GM18526 (cell line): ENCODE measurements around the gene XCR1.

Source experiments
- POLR2A ChIP-seq: IDR thresholded peaks from 3 replicates; pipeline ENCODE4 v1.6.1; 2011; ENCODE audit not compliant: insufficient read length; ENCODE audit errors: extremely low read depth

Gene XCR1

GRCh38 chr3:45979378-45979777 lies 47.9 kb downstream of the XCR1 start:
- no peak for TF ChIP-seq POLR2A

GRCh38 chr3:45978006-45978761 lies 49.1 kb downstream of the XCR1 start:
- TF ChIP-seq POLR2A, result no peak

DNA sequence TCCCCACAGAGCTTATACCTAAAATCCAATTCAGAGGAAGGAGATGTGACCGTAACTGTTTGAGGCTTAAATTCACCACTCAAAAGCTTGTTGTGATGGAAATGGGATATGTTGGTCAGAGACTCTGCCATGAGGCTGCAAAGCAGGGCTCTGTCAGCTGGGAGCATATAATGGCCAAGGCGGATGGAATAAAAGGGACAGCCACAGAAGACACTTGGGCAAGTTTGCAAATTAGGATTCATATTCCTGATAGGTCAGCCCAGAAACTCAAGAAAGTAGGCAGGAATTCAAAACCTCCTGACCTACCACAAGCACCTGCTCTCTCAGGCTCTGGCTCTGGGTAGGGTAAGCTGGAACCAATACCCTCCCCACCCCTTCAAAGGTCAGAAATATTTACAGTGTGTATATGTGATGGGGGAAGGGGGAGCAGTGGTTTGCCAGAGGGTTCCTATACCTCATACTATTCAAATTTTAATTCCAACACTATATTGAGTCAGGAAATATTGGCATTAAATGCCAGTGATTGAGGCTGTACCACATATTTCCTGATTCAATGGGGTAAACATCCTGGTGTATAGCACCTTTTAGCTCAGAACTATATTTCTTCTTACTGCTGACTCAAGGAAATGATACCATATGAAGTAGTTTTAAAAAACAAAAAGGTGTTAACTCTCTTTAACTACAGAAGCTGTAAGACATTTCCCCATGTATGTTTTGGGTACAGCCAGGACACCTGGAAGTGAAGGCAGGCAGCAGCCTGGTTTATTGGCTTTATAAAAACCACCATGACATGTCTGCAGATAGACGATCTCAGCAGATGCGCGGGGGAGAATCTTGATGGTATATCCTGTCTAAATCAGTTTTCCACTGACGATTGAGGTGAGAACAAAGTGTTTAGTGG lies 50.8 kb downstream of the XCR1 start:
- no peak for TF ChIP-seq POLR2A

DNA sequence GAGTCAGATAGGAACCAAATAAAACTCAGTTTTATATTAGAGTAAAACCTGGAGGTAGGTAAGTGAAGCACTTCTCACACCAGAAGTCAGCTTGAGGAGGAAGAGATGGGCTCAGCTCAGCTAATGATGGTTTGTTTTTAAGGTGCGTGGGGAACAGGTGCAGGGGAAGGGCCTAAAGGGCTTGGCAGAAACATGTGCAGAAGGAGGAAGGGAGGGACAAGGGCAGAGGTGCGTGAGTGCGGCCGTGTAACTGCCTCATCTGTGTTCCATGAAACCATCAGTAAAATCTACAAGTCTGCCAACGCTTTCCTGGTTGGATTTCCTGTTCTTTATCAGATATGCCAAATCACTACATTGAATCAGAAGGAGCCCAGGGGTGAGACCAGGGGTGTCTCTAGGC lies 51.6 kb downstream of the XCR1 start:
- no peak for TF ChIP-seq POLR2A

DNA sequence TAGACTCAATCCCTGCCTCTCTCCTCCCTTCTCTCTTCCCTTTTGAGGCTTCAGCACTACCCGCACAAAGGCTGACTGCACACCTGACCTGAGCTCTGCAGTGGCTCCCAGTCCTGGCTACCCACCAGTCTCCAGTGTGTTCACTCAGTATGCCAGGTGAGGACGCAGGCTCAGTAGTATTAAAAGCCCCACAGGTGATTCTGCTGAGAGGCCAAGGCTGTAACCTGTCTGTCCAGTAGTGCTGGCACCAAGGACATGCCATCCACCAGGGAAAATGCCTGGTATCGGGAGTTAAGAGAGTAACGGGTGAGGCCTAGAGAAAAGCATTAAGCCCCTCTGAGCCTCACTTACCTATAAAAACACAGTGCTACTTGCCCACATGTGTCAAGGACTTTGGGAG lies 52.6 kb downstream of the XCR1 start:
- no peak for TF ChIP-seq POLR2A

DNA sequence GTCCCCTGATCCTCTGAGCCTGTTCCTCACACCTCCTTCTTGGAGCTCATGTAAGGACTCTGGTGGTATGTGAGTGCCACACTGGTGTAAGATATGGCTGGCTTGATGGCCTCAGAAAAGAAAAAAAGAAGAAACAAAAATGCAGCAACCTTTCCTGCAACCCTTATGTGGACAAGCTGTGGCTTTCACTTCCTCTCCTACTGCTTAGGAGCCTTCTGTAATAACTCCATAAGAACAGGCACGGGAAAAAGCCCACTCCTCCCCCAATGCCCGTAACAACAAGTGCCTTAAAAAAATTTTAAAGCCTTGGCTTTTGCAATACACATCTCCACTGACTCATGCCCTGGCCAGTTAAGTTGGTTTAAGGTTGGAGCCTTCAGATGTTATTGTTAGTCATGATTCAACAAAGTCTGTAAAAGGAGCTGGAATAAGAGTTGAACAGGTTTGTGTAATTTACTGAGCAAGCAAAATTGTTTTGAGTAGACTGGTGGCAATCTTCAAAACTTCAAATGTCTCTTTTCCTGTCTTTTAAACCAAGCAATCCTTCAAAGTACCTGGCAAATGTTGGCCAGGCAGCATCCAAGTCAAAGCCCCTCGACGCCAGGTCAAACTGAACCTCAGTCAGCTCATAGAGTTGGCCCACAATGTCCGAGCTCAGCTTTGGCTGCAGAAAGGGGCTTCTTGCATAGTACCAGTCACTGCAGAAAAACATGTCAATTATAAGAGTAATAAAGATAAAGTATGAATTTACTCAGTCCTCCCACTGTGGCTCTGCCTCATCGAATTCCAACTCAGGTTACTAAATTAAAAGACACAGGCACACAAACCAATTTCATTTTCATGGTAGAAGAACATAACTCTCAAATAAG lies 54.5 kb downstream of the XCR1 start:
- TF ChIP-seq POLR2A, result no peak

GRCh38 chr3:45969953-45970352 lies 57.3 kb downstream of the XCR1 start:
- no peak for TF ChIP-seq POLR2A

GRCh38 chr3:45969116-45969515 lies 58.2 kb downstream of the XCR1 start:
- no peak for TF ChIP-seq POLR2A

DNA sequence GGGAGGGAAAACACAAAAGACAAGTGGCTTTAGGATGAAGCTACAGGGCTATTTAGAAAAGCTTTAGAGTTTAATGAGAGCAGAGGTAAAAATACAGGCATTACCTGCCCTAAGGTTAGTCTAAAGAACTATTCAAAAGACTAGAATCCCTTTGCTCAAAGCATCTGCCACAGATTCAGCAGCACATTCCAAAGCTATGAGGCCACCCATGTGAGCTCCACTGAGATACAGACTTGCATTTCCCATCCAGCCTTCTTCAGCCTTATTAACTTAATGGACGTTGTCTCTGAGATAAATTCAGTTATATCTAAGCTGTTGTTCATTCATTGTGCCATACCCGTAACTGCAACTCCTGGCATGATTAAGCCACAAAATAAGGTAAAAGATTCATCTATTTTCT lies 58.6 kb downstream of the XCR1 start:
- TF ChIP-seq POLR2A, result no peak

DNA sequence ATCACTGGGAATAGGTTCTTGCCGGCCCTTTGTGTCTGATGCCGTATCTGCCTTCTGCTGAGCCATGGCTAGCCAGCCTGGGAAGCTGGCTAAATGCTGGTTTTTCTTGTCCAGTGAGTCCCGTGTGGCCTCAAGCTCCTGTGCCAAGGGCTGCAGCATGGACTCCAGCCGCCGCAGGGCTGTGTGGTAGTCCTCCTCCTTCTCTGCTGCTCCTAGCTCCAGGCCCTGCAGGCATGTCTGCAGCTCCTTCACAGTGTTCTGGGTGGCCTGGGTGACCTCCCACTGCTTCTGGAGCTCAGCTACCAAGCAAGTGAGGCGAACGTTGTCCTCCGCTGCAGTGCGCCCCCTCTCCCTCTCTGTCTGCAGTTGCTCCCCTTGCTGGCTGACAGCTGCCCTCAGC lies 59.1 kb downstream of the XCR1 start:
- no peak for TF ChIP-seq POLR2A

DNA sequence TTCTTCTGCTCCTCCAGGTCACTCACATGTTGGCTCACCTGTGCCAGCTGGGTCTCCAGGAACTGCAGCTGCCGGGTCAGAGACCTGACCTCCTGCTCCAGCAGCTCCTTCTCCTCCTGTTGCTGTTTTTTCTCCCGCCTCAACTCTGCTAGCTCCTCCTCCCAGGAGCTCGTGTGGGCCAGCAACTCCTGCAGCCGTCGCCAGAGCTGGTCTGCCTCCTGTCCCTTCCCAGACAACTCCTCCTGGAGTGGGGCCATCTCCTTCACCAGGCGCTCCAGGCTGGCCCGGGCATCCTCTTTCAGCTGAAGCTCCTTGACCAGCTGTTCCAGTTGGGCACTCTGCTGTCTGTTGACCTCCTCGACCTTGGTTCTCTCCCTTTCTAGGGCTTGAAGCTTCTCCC lies 59.6 kb downstream of the XCR1 start:
- TF ChIP-seq POLR2A, result no peak
